Measurements from ENCODE around the gene PLK5.
"Not testable (repeated sequence)": the region's sequence is repeated elsewhere in the genome, so short reads cannot be mapped to it uniquely, and the experiment has no call there.

Gene PLK5

DNA sequence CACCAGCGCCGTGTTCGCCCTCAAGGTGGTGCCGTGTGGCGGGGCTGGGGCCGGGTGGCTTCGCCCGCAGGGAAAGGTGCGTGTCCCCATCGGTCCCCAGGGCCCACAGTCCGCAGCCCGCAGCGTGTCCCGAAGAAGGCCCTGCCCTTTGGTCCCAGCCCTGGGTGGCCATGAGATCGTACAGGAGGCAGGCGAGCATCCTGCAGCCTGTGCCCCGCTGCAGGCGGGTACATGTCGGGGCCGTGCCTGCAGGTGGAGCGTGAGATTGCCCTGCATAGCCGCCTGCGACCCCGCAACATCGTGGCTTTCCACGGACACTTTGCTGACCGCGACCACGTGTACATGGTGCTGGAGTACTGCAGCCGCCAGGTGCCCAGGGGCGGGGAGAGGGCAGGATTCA is 1.5 kb downstream of the PLK5 start:
- no peak for DNase-seq (ENCODE audit: low spot score)

DNA sequence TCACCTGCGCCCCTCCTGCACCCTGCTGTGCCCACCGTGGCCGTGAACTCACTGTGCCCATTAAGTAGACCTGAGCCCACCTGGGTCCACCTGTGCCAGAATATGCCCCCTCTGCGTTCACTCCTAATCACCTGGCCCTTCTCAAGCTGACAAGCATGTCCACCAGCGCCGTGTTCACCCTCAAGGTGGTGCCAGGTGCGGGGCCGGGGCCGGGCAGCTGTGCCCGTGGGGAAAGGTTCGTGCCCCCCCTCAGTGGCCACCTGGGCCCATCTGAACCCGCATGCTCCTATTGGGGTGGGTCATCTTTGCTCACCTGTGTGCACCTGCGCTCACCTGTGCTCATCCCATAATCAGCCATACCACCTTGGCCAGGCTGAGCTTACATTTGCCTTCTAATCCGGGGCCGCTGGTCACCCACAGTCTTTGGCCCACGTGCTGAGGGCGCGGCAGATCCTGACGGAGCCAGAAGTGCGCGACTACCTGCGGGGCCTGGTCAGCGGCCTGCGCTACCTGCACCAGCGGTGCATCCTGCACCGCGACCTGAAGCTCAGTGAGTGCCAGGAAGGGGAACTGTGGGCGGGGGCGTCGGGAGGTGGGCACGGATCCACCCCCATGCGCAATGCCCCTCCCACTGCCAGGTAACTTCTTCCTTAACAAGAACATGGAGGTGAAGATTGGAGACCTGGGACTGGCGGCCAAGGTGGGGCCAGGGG is 2.3 kb downstream of the PLK5 start:
- DNase-seq (ENCODE audit: low spot score), result no peak

DNA sequence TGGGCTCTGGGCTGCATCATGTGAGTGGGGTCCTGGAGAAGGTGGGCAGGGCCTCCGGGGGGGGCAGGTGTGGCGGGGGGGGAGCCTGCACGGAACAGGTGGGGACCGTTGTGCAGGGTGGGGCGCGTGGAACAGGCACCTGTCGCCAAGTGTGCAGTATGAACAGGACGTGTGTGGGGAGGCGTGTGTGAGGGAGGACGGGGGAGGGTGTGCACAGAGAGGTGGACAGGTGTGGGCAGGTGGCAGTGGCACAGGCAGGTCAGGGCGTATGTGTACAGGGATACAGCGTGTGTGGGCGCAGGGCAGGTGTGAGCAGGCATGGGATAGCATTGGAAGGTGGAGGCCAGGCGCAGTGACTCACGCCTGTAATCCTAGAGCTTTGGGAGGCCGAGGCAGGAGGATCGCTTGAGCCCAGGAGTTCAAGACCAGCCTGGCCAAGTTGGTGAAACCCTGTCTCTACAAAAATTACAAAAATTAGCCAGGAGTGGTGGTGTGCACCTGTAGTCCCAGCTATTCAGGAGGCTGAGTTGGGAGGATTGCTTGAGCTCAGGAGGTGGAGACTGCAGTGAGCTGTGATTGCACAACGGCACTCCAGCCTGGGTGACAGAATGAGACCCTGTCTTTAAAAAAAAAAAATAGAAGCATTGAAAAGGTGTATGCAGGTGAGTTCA is 3.2 kb downstream of the PLK5 start:
- no peak for DNase-seq (ENCODE audit: low spot score)

DNA sequence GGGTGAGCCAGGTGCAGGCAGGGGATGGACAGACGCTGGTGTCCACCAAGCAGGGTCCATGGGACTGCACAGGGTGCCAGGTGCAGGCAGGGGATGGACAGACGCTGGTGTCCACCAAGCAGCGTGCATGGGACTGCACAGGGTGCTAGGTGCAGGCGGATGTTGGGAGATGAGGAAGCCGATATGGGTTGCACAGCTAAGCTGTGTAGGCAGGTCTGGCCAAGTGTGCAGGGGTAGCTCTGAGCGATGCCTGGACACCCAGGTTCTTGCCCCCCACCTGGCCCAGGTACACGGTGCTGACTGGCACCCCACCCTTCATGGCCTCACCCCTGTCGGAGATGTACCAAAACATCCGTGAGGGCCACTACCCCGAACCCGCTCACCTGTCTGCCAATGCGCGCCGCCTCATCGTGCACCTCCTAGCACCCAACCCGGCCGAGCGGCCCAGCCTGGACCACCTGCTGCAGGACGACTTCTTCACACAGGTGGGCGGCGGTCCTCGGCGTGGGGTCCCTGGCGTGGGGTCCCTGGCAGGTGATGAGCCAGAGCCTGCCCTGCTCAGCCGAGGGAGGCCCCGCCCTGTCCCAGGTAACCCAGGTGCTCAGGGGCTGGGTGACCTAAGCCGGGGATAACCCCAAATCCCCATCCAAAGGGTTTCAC is 3.9 kb downstream of the PLK5 start:
- DNase-seq (ENCODE audit: low spot score), result no peak

DNA sequence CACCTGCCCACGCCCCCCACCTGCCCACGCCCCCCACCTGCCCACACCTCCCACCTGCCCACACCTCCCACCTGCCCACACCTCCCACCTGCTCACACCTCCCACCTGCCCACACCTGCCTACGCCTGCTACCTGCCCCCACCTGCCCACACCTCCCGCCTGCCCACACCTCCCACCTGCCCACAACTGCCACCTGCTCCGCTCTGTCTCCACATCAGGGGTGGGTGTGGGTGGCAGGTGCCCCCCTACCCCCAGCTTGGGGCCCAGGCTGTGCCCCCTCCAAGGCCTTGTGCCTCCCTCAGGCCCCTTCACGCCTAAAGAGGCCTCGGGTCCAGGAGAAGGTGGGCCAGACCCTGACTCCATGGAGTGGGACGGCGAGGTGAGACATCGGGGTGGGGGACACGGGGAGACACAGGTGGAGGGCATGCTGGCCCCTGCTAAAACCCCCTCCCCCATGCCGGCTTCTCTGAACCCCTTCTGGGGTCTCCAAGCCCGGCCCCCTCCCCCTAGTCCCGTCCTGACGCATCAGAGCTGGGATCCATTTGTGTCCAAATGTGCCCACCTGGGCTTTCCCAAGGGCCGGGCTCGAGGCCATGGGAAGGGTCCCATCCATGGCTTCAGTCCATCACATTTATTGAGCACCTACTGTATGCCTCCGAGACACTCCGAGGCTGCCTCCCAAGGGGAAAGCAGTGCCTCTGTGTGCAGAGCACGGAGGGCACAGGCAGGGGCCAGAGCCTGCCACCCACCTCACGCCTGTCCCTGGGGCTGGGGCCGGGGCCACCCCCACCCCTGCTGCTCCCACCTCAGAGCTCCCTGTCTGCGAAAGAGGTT is 4.9 kb downstream of the PLK5 start:
- DNase-seq (ENCODE audit: low spot score), result no peak

DNA sequence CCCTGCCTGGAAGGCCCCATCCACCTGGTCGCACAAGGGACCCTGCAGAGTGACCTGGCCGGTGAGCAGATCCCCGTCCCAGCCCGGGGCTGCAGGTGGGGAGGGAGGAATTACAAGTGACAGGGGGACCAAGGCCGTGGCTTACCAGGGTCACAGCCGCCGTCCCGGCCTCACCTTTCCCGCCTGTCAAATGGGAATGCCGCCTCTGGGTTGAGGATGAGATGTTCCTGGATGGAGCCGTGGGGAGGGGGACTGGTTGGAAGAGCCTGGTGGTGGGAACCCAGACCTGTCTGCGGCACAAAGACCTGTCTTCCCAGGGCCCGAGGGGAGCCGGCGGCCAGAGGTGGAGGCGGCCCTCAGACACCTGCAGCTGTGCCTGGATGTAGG is 5.5 kb downstream of the PLK5 start:
- DNase-seq (ENCODE audit: low spot score), result no peak

DNA sequence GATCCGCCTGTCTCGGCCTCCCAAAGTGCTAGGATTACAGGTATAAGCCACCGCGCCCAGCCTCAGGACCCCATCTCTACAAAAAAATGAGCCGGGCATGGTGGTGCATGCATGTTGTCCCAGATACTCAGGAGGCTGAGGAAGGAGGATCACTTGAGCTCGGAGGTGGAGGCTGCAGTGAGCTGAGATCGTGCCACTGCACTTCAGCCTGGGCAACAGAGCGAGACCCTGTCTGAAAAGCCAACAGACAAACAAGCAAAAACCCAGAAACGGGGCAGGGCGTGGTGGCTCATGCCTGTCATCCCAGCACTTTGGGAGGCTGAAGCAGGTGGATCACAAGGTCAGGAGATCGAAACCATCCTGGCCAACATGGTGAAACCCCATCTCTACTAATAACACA is 7.0 kb downstream of the PLK5 start:
- not testable (repeated sequence) for DNase-seq (ENCODE audit: low spot score)

DNA sequence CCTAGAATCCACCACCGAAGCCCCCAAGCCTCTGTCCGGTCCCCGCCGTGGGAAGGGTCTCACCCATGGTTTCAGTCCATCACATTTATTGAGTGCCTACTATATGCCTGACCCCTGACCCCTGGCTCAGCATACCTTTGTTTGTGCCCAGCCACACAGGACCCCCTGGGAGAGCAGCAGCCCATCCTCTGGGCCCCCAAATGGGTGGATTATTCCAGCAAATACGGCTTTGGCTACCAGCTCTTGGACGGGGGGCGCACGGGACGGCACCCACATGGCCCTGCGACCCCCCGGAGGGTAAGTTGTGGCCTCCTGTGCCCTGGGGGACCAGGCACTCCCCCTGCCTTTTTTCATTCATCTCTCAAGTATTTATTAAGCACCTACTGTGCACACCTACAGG is 7.7 kb downstream of the PLK5 start:
- no peak for DNase-seq (ENCODE audit: low spot score)

DNA sequence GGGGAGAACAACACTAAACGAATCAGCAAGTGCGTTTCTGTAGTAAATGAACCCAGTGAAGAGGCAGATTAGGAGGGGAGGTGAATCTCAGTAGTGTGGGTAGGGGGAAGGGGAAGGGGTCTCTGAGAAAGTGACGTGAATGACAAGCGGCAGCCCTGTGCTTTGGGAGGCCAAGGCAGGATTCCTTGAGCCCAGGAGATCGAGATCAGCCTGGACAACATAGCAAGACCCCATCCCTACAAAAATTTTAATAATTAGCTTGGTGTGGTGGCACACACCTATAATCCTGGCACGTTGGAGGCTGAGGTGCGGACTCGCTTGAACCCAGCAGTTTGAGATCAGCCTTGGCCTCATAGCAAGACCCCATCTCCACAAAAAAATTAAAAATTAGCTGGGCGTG is 8.1 kb downstream of the PLK5 start:
- DNase-seq (ENCODE audit: low spot score), result no peak

DNA sequence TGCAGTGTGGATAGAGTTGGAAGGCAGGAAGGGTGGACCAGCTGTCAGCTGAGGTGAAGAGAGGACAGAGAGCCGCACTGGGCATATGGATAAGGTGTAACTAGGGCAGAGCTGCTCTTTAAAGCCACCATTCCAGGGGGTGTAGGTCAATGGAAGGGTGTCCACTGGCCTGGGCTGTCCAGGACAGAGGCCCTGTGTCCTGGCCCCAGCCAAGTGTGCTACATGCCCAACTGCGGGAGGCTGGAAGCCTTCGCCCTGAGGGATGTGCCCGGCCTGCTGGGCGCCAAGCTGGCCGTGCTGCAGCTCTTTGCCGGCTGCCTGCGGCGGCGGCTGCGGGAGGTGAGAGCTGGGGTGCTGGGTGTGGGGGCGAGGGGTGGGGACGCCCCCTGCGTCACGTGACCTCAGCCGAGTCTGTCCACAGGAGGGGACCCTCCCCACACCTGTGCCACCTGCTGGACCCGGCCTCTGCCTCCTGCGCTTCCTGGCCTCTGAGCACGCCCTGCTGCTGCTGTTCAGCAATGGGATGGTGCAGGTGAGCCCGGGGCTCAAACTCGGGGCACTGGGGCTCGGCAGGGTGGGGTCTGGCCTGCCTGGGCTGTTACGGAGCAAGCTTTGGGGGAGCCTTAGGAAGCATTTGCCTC is 9.8 kb downstream of the PLK5 start:
- DNase-seq (ENCODE audit: low spot score), result no peak

DNA sequence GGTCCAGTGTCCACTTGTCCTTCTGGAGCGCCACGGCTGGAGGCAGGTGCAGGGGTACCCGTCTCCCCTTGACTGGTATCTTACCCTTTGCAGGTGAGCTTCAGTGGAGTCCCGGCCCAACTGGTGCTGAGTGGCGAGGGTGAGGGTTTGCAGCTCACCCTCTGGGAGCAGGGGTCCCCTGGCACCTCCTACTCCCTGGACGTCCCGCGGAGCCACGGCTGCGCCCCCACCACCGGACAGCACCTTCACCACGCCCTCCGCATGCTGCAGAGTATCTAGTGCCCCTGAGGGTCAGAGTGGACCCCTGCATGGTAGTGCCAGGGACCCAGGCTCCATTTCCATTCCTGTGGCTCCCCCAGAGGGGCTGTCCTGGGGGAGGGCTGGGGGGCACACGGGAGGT is 11.1 kb downstream of the PLK5 start:
- no peak for DNase-seq (ENCODE audit: low spot score)

DNA sequence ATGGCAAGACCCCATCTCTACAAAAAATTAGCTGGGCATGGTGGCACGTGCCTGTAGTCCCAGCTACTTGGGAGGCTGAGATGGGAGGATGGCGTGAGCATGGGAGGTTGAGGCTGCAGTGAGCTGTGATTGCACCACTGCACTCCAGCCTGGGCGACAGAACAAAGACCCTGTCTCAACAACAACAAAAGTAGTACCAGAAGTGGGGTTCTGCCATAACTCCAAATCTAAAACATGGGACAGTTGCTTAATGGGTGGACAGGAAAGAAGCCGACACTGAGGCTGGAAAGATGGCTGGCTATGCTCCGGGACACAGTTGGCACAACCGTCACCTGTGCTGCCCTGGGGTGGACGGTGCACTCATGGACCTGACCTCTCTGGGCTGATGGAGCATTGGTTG is 11.8 kb downstream of the PLK5 start:
- DNase-seq (ENCODE audit: low spot score), result not testable (repeated sequence)

DNA sequence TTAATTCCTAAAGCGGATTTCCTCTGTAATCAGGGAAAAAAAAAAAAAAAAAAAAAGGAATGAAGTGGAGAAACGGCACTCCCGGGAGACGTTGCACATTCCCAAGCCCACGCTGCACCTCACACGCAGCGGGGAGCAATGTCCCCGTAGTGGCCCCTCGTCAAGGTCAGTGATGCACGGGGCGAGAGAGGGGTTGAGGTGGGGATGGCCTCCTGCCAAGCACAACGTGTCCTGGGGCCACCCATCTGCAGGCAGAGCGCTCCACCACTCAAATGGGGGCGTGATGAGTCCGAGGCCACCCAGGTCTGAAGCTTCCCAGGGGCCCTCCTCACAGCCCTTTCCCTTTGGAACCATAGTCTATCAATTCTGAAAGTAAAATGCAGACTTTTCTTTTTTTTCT is 15.1 kb downstream of the PLK5 start:
- no peak for DNase-seq (ENCODE audit: low spot score)

DNA sequence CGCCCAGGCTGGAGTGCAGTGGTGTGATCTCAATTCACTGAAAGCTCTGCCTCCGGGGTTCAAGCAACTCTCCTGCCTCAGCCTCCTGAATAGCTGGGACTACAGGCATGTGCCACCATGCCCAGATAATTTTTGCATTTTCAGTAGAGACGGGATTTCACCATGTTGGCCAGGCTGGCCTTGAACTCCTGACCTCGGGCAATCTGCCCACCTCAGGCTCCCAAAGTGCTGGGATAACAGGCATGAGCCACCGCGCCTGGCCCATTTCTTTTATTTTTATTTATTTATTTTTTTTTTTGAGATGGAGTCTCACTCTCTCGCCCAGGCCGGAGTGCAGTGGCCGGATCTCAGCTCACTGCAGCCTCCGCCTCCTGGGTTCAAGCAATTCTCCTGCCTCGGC is 15.9 kb downstream of the PLK5 start:
- not testable (repeated sequence) for DNase-seq (ENCODE audit: low spot score)

DNA sequence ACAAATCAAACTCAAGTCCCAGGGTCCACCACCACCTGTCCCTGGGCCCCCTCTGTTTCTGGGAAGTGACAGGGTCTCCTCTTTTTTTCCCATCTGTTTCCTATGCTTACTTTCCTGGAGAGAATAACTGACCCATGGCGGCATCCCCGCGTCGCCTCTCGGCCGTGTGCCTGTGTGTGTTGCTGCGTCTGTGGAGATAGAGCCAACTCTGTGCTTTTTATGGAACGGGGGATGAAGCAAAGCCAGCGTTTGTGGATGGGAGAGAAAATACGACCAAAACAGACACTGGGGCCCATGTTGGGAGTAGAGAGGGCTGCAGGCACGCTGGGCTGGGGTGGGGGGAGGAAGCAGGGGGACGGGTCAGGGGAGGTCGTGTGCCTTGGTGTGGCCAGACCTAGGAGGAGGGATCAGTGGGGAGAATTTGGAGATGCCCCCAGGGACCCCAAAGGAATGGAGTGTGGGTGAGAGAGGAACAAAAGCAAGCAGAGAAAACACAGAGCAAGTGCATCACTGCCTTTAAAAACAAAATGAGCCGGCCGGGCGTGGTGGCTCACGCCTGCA is 16.6 kb downstream of the PLK5 start:
- DNase-seq (ENCODE audit: low spot score), result no peak

DNA sequence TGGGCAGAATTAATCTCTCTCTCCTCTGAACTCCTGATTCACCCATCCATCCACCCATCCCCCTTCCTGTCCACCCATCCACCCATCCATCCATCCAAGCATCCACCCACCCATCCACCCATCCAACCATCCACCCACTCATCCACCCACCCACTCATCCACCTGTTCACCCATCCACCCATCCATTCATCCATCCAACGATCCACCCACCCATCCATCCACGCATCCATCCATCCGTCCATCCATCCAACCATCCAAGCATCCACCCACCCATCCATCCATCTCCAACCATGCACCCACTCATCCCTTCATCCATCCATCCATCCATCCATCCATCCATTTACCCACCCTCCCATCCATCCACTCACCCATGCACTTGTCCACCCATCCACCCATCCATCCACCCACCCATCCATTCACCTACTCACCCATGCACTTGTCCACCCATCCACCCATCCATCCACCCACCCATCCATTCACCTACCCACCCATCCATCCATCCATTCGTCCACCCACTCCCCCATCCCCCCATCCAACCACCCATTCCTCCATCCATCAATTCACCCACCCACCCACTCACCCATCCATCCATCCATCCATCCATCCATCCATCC is 25.6 kb downstream of the PLK5 start:
- no peak for DNase-seq (ENCODE audit: low spot score)

DNA sequence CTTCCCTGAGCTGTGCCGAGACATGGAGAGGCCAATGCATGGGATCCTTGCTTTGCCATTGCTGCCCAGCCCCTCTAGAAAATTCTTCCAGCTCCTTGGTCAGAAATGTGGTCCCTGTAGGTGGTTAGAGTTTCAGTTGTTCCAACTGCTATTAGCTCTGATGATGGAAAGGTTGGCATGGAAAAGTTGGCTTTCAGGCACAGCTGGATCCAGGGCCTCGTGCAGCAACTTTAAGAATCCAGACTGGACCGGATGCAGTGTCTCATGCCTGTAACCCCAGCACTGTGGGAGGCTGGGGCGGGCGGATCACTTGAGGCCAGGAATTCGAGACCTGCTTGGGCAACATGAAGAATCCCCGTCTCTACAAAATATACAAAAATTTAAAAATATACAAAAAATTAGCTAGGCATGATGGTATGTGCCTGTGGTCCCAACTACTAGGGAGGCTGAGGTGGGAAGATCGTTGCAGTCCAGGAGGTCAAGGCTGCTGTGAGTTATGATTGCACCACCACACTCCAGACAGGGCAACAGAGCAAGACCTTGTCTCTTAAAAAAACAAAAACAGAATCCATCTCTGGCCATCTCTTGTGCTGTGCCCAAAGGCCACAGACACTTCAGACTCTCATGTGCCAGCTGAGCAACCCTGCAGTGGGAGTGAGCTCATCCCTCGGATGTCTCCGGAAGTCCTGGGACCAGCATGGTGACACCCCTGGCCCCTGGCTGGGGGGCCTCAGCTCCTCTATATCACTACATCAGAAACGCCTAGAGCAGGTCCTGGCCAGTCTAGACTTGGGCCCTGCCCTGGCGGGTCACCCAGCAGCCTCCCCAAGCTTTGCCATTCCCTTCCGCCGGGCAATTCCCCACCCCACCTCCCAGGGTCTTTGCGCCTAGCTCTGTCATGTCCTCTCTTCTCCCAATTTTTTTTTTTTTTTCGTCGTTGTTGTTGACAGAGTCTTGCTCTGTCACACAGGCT is 27.5 kb downstream of the PLK5 start:
- DNase-seq (ENCODE audit: low spot score), result no peak

DNA sequence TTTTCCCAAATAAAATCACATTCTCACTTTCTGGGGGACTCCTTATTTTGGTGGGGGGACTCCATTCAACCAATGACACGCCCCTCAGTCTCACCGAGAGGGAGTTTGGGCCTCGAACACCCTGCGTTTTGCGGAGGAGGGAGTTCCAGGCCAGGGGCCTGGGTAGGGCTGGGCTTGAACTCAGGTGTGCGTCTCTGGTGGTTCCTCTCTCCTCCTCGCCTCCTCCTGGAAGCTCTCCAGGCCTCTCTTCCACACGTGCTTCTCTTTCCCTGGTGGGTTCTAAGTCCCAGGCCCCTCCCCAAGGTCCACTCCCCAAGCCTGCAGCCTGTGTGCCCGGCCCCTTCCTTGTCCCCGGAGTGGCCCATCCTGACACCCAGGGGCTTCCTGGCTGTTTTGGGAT is 29.5 kb downstream of the PLK5 start:
- DNase-seq (ENCODE audit: low spot score), result no peak

DNA sequence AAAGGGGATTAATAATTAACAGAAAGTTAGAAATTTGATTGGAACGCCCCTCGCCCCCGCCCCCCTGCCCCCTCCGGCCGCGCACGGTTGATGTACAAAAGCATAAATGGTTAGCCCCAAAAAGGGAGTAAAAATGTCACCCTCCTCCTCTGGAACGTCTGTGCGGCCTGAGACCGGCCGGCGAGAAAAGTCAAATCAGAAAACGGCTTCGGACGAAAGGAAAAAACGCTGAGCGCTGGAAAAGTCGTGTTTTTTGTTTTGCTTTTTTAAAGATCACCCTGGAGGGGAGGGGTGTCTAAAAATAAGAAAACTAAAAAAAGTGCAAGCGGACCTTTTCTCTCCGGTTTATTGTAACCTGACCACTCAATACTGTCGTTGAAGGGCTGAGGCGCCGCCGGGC is 31.1 kb downstream of the PLK5 start:
- no peak for DNase-seq (ENCODE audit: low spot score)

Data from HuH-7 (cell line).